OCI-LY7 (cell line): ENCODE results near the gene PRR5L.

Experiments used
- CTCF ChIP-seq: fragments of 200-600 bp; sonication (generic); conservative IDR thresholded peaks from 2 replicates; pipeline ENCODE4 v1.5.1; 2014; ENCODE audit warnings: mild to moderate bottlenecking, antibody characterized with exemption, low read length, moderate library complexity, mixed read lengths
- EZH2phosphoT487 ChIP-seq: fragments of 200-600 bp; sonication (generic); IDR thresholded peaks from 2 replicates; pipeline ENCODE4 v1.6.1; 2018; ENCODE audit warnings: low read depth, borderline replicate concordance, mild to moderate bottlenecking, mixed run types, antibody characterized with exemption, low read length, moderate library complexity, mixed read lengths

GRCh38 chr11:36376009-36376887 lies 80.2 kb downstream of the PRR5L start:
- TF ChIP-seq CTCF (no peak), EZH2phosphoT487 (no peak)
